ENCODE data around the gene ZNF337.
"Not testable (repeated sequence)": the region's sequence is repeated elsewhere in the genome, so short reads cannot be mapped to it uniquely, and the experiment has no call there.

ZNF337 gene

DNA sequence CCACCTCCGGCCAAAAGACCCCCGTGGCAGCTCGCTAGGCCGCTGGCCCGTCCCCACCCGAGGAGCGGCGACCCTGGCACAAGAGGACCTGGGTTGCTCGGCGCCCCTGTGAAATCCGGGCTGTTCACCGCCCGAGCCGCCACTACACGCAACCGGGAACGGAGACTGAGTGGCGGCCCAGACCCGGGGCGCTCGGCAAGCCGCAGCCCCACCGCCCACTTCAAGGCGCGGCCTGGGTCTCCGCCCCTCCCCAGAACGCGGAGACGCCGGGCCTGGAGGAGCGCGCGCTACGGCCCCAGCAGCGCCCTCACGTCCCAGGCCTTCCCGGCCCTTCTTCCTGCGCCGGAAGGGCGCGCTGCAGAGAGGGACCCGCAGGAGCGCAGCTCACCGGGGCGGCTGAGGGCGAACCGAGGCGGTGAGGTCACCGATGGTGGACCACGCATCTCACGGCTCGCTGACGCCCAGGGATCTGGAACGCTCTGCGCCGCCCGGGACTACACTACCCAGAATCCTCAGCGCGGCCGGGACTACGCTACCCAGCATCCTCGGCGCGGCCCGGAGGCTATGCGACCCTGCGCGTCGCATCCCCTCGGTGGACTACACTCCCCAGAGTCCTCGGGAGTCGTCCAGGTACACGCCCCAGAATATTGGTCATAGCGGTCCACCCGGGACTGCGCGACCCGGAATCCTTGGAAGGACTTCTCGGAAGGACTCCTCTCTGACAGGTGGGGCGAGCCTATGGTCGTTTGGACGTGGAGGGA lies at the start of gene ZNF337:
Gene ZNF337, minus strand, starts transcription at position 483 of the 761 bp plus-strand sequence. CDS start 10,436 bp downstream, outside the sequence.
- DNase-seq (ENCODE audit: low read depth): peak; percentile 70

DNA sequence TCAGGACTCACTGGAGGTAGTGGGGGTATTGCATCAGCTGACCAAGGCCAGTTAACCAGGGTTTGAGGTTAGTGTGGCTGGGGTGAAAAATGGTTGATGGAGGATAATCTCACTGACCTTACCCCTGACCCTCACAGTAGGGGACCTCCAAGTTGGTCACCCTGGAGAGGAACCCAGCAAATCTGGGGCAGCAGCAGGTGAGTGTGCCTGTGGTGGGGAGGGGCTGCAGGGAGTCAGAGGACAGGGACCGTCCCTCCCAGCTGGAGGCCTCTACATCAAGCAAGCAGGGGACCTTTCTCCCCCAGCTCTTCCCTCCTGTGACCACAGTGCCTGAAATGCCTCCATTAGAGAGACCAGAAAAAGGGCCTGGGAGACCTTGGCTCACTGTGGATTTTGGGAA lies 49.1 kb upstream of the ZNF337 start:
- DNase-seq (ENCODE audit: low read depth): no peak

DNA sequence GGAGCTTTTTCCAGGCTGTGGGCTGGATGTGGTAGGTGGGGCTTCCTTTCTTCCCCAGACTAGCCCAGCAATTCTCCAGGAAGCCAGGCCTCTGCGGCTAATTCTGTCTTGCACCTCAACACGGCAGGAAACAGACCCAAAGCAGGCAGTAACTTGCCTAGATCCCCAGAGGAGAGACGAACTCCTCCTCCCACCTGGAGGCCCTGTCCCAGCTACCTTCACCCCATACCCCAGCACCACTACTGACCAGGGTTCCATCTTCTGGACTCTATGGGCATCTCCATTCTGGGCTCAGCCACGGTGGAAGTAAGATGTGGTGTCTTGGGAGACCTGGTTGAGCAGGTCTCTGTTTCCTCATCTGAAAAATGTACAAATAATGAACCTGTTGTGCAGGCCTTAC lies 48.4 kb upstream of the ZNF337 start:
- DNase-seq (ENCODE audit: low read depth): no peak

DNA sequence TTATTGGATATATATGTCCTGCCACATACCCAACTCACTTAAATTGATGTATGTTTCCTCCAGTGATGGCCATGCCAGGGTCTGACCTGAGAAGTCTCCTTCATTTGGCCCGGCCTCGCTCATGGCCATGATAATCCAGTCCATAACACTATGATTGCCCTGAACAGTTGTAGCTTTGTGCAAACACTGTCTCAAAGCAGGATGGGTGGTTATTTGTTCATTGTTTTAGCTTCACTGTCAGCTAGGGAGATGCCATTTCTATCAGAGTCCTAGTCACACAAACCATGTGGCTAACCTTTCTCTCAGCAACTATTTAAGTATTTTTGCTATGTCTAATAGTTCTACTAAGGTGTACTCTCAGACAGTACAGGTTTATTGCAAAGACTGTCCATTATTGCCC lies 47.6 kb upstream of the ZNF337 start:
- DNase-seq (ENCODE audit: low read depth): no peak

DNA sequence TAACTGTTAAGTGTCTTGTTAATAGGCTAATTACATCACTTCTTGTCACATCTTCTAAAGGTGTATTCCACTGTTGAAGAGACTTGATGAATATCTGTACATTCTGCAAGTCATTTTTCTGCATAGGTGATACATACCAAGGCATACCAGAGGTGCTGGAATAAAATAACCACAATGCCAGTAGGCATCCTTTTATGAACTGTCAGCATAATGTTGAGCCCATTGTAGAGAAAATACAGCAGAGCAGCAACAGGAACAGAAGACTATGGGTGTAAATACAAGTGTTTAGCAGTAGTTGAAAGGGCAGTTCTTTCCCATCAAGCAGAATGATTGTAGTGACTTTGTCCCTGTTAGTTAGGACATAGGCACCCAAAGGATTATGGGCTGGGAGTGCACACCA lies 44.4 kb upstream of the ZNF337 start:
- DNase-seq (ENCODE audit: low read depth): no peak

DNA sequence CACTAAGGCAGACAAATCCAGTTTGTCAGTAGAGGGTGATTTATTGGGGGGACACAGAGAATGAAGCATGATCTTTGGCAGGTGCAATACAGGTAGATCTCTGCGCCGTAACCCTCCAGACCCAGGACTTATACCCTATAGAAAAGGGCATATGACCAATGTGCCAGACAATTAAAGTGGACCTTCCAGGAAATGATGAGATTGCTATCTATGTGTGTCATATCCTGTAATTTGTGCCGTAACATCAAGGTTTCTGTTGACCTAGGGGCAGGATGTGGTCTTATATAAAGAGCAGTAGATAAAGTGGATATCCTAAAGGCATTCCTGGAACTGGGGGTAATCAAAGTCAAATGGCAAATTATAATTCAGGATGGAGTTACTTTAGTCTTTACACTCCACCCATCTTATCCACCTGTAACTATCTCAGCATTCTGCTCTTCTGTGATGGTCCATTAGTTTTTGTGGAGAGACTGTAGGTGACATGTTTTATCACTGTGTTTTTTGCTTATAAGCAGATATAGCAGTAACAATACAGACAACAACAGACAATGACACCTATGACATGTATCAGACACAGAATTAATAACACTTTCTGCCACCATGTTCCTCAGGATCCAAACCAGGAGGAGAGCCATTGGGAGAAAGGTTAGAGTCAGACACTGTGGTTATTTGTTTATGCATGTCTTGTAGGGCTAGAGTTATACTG lies 43.1 kb upstream of the ZNF337 start:
- no peak for DNase-seq (ENCODE audit: low read depth)

DNA sequence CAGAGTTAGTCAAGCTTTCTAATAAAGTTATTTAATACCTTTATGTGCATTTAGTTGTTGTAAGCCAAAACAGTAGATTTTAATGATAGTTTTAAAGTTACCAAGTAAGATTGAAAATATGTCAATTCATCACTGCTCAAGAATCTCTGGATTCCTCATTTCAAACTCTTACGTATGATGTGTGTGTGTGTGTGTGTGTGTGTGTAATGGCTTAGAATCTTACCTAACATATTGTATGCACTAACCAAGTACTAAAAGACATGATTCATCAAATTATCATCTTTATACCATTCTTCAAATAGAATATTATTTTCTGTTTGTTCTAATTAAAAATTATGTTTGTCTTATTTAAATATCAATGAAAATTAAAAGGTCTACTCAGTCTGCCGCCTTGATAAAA lies 41.5 kb upstream of the ZNF337 start:
- peak; percentile 26 for DNase-seq (ENCODE audit: low read depth)

DNA sequence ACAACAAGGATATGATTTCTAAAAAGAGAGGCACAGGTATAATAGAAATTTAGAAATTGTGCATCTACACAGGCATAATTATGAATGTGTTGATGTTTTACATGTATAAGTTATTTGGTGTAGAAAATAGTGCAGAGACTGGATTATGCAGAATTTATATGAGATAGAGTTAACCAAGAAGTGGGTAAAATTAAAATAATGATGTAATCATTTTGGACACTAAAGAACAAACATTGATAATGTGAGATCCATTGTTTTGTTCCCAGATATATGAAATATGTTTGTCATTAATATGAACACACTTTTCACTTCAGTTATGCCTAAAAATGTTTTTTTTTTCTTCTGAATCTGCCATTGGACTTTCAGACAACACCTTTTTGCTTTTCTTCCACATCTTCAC lies 37.2 kb upstream of the ZNF337 start:
- no peak for DNase-seq (ENCODE audit: low read depth)

DNA sequence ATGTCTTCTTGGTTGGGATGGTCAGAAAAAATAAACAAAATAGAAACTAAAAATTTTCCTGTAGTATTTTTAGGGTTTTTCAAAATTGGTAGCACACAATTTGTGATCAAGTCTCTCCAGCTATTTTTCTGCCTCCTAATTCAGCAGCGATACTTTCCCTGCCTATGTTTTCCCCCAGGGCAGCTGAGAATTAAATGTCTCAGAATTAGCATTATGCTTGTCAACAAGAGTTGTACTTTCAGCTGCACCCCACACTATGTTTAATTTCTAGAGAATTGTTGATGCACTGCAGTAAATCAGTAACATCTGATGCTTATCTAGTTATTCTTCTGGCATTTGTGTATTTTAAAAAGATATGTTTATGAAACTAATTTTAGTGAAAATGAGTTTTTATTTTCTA lies 34.2 kb upstream of the ZNF337 start:
- no peak for DNase-seq (ENCODE audit: low read depth)

DNA sequence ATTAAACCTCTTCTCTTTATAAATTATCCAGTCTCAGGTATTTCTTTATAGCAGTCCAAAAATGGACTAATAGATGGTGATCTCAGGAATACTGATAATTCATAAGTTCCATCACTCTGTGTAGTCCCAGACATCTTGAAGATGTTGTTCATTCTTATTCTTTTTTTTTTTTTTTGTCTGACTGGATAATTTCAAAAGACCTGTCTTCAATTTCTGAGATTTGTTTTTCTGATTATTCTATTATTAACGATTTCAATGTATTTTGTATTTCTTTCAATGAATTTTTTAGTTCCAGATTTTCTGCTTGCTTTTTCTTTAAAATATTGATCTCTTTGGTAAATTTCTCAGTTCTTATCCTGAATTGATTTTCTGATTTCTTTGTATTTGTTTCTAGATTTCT lies 29.7 kb upstream of the ZNF337 start:
- no peak for DNase-seq (ENCODE audit: low read depth)

DNA sequence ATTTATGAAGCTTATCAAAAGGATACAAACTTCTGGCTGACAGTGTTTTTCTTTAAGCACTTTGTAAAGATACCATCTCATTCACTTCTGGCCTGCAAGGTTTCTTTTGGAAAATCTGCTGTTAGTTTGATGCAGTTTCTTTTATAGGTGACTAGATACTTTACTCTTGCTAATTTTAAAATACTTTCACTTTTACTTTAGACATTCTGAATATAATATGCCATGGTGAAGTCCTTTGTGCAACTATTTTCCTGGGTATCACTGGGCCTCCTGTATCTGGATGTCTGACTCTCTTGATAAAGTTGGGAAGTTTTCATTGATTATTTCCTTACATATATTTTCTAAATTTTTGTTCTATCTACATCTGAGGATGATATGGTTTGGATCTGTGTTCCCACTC lies 29.0 kb upstream of the ZNF337 start:
- DNase-seq (ENCODE audit: low read depth): no peak

DNA sequence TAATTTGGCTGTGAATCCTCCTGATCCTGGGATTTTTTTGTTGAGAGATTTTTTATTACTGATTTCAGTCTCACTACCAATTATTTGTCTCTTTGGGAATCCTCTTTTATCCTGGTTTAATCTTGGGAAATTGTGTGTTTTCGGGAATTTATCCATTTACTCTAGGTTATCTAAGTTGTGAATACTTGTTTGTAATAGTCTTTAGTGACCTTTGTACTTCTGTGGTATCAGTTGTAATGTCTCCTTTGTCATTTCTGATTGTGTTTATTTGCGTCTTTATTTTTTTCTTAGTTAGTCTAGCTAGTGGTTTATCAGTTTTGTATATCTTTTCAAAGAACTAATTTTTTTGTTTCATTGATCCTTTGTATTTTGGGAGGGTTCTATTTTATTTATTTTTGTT lies 27.3 kb upstream of the ZNF337 start:
- no peak for DNase-seq (ENCODE audit: low read depth)

DNA sequence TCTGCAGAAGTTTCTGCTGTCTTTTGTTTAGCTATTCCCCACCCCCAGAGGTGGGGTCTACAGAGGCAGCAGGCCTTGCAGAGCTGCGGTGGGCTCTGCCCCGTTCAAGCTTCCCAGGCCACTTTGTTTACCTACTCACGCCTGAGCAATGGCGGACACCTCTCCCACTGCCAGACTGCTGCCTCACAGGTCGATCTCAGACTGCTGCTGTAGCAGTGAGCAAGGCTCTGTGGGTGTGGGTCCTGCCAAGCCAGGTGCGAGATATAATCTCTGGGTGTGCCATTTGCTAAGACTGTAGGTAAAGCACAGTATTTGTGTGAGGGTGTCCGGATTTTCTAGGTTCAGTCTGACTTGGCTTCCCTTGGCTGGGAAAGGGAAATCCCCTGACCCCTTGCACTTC lies 23.6 kb upstream of the ZNF337 start:
- no peak for DNase-seq (ENCODE audit: low read depth)

DNA sequence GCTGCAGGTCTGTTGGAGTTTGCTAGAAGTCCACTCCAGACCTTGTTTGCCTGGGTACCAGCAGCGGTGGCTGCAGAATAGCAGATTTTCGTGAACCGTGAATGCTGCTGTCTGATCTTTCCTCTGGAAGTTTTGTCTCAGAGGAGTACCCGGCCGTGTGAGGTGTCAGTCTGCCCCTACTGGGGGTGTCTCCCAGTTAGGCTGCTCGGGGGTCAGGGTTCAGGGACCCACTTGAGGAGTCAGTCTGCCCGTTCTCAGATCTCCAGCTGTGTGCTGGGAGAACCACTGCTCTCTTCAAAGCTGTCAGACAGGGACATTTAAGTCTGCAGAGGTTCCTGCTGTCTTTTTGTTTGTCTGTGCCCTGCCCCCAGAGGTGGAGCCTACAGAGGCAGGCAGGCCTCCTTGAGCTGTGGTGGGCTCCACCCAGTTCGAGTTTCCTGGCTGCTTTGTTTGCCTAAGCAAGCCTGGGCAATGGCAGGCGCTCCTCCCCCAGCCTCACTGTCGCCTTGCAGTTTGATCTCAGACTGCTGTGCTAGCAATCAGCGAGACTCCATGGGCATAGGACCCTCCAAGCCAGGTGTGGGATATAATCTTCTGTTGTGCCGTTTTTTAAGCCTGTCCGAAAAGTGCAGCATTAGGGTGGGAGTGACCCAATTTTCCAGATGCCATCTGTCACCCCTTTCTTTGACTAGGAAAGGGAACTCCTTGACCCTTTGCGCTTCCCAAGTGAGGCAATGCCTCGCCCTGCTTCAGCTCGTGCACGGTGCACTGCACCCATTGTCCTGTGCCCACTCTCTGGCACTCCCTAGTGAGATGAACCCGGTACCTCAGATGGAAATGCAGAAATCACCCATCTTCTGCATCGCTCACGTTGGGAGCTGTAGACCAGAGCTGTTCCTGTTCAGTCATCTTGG lies 22.5 kb upstream of the ZNF337 start:
- not testable (repeated sequence) for DNase-seq (ENCODE audit: low read depth)

DNA sequence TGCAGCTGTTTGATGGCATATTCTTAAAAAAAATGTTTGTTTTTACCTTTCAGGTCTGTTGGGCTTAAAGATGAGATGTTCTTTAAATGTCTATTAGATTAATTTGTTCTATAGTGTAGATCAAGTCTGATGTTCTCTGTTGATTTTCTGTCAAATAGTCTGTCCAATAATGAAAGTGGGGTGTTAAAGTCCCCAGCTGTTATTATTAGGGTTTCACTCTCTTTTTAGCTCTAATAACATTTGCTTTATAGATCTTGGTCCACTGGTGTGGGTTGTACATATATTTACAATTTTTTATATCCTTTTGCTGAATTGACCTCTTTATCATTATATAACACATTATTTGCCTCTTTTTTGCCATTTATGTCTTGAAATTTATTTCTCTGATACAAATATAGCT lies 11.0 kb upstream of the ZNF337 start:
- DNase-seq (ENCODE audit: low read depth): no peak

DNA sequence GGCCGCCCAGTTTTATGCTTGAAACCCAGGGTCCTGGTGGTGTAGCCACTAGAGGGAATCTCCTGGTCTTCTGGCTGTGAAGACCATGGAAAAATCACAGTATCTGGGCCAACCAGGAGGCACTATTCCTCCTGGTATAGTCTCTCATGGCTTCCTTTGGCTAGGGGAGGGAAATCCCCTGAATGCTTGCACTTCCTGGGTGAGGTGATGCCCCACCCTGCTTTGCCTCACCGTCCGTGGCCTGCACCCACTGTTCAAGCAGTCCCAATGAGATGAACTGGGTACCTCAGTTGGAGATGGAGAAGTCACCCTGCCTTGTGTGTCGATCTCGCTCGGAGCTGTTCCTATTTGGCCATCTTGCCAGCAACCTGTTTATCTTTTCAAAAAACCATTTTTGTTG lies 10.1 kb upstream of the ZNF337 start:
- no peak for DNase-seq (ENCODE audit: low read depth)

DNA sequence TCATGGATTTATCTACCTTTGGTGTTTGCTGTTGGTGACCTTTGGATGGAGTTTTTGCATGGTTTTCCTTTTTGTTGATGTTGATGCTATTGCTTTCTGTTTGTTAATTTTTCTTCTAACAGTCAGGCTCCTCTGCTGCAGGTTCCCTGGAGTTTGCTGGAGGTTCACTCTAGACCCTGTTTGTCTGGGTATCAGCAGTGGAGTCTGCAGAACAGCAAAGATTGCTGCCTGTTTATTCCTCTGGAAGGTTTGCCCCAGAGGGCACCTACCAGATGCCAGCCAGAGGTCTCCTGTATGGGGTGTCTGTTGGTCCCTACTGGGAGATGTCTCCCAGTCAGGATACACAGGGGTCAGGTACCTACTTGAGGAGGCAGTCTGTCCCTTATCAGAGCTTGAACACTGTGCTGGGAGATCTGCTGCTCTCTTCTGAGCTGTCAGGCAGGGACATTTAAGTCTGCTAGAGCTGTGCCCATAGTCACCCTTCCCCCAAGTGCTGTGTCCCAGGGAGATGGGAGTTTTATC lies 9.2 kb upstream of the ZNF337 start:
- DNase-seq (ENCODE audit: low read depth): no peak

DNA sequence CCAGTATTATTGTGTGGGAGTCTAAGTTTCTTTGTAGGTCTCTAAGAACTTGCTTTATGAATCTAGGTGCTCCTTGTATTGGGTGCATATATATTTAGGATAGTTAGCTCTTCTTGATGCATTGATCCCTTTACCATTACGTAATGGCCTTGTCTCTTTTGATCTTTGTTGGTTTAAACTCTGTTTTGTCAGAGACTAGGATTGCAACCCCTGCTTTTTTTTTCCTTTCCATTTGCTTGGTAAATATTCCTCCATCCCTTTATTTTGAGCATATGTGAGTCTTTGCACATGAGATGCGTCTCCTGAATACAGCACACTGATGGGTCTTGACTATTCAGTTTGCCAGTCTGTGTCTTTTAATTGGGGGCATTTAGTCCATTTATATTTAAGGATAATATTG lies 7.7 kb upstream of the ZNF337 start:
- not testable (repeated sequence) for DNase-seq (ENCODE audit: low read depth)

DNA sequence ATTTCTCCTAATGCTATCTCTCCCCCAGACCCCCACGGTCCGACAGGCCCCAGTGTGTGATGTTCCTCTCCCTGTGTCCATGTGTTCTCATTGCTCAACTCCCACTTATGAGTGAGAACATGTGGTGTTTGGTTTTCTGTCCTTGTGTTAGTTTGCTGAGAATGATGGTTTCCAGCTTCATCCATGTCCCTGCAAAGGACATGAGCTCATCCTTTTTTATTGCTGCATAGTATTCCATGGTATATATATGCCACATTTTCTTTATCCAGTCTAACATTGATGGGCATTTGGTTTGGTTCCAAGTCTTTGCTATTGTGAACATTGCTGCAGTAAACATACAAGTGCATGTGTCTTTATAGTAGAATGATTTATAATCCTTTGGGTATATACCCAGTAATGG lies 4.2 kb upstream of the ZNF337 start:
- not testable (repeated sequence) for DNase-seq (ENCODE audit: low read depth)

DNA sequence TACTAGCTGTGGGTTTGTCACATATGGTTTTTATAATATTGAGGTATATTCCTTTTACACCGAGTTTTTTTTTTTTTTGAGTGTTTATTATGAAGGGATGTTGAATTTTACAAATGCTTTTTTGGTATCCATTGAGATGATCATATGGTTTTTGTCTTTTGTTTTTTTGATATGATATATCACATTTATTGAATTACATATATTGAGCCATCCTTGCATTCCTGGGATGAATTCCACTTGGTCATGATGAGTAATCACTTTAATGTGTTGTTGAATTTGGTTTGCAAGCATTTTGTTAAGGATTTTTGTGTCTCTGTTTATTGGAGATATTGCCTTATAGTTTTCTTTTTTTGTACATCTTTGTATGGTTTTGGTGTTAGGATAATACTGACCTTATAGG lies 3.3 kb upstream of the ZNF337 start:
- no peak for DNase-seq (ENCODE audit: low read depth)

DNA sequence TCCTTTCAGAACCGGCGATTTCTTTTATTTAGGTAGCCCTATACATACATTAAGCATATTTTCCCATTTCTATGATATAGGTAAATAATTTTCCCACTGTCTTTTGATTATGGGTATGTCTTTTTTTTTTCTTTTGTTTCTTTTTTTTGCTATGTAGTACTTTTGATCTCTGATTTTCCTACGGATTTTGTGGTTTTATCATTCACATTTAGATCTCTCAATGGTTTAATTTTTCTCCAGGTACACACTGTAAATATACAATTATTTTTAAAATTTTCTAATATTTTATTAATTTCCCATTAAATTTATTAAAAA lies 436 bp upstream of the ZNF337 start:
- no peak for DNase-seq (ENCODE audit: low read depth)

DNA sequence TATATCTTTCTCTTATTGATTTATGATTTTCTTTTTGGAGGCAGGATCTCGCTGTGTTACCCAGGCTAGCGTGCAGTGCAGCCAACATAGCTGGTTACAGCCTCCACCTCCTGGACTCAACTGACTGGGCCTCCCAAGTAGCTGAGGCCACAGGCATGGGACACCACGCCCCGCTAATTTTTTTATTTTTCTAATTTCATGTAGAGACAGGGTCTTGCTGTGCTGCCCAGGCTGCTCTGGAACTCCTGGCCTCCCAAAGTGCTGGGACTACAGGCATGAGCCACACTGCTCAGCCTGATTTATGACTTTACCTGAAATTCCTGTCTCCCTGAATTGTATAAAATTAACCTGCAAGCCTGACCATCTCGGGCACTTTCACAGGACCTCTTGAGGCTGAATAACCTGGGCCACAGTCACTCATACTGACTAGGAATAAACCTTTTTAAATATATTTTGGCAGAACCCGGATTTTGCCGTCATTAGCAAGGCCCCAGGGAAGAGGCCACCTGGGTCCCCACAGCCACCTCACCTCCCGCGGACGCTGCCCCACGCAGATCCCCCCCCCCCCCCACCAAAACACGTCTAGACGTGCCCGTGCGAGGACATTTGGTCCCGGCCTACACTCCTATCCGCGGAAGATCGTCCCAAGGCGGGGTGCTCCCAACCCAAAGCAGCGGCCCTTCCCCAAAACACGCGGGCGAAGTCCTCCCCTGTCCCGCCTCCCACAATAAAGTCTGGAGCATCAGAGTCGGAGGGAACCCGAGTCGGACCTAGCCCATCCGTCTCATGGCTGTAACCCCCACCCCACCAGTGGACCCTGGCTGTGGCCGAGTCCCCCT lies 902 bp downstream of the ZNF337 start:
- DNase-seq (ENCODE audit: low read depth): peak; percentile 6
